Esophagus muscularis mucosa (tissue), 4 donors: ENCODE data around the gene IGSF6.

Experiments
- EP300 ChIP-seq: sonication (generic); formaldehyde crosslinking; IDR thresholded peaks from one replicate; pipeline ENCODE4 v1.6.1; 2017; ENCODE audit warnings: antibody characterized with exemption
- POLR2AphosphoS5 ChIP-seq, 2 donors: sonication (generic); formaldehyde crosslinking; IDR thresholded peaks; one replicate each; pipeline ENCODE4 v1.6.1; 2017; ENCODE audit warnings: antibody characterized with exemption in 2 of 2
- TF ChIP-seq, protein P1 (sequence below), 3 experiments: fragments of 200-600 bp in 2 of 3; fragments of 450-650 bp in 1 of 3; sonication (generic) in 2 of 3; IDR thresholded peaks; one replicate each; pipeline ENCODE4 v1.5.1; 2017 to 2019; ENCODE audit warnings: antibody characterized with exemption in 3 of 3, mild to moderate bottlenecking in 2 of 3, moderate library complexity in 1 of 3

DNA sequence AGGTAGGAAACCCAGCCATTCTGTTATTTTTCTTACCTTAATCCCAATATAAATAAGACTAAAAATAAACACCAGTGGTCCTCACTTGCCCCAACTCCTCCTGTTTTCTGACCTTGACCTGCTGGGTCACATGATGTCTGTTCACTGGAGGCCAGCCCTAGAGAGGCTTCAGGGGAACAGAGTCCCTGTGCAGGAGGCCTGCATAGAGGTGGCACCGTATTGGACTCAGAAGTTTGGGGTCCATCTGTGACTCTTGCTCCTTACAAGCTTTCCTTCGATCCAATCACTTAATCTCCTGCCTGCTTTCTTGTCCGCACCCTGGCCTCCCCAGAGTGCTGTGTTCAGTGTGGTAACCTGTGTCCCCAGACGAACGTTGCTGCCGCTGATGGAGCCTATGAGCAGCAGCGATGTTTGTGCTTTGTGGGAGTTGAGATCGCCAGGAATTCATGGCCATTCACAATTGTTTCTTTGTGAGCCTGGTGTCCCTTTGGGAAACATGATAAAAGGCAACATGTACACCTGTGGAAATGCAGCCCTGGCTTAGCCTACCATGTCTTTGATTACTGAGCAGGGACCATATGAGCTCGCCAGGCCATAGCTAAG lies 4.7 kb downstream of the IGSF6 start:
- TF ChIP-seq, protein P1, sequence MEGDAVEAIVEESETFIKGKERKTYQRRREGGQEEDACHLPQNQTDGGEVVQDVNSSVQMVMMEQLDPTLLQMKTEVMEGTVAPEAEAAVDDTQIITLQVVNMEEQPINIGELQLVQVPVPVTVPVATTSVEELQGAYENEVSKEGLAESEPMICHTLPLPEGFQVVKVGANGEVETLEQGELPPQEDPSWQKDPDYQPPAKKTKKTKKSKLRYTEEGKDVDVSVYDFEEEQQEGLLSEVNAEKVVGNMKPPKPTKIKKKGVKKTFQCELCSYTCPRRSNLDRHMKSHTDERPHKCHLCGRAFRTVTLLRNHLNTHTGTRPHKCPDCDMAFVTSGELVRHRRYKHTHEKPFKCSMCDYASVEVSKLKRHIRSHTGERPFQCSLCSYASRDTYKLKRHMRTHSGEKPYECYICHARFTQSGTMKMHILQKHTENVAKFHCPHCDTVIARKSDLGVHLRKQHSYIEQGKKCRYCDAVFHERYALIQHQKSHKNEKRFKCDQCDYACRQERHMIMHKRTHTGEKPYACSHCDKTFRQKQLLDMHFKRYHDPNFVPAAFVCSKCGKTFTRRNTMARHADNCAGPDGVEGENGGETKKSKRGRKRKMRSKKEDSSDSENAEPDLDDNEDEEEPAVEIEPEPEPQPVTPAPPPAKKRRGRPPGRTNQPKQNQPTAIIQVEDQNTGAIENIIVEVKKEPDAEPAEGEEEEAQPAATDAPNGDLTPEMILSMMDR (IDR thresholded peaks at IDR 0.05): no peak
- TF ChIP-seq EP300 (no peak), POLR2AphosphoS5 (IDR thresholded peaks at IDR 0.05) (no peak)
